HG02610 (cell line): ENCODE data around the gene FBXO36.

ENCODE experiments used
- ATAC-seq: cut with Tn5 transposase; IDR thresholded peaks from one replicate; pipeline ENCODE4 v1.9.1; 2021; ENCODE audit warnings: mild to moderate bottlenecking, moderate library complexity; ENCODE audit not compliant: unreplicated experiment

Gene FBXO36

GRCh38 chr2:230043025-230043424 lies 120.7 kb downstream of the FBXO36 start:
- no peak for ATAC-seq

GRCh38 chr2:230043461-230043860 lies 121.2 kb downstream of the FBXO36 start:
- no peak for ATAC-seq

- no peak for ATAC-seq
These were observed 124.2 kb downstream of the FBXO36 start for GRCh38 chr2:230046491-230046890.

GRCh38 chr2:230048010-230048671 lies 125.8 kb downstream of the FBXO36 start:
- ATAC-seq: no peak

- ATAC-seq: no peak
These were observed 127.8 kb downstream of the FBXO36 start for GRCh38 chr2:230050136-230050535.

- ATAC-seq: no peak
These were observed 130.0 kb downstream of the FBXO36 start for GRCh38 chr2:230052299-230052698.

- no peak for ATAC-seq
These were observed 131.6 kb downstream of the FBXO36 start for GRCh38 chr2:230053753-230054478.

GRCh38 chr2:230060672-230061293 lies 138.5 kb downstream of the FBXO36 start:
- no peak for ATAC-seq
